Measurements from ENCODE around the gene UBAC1. TPM values are rescaled to one million over a fixed set of nuclear protein-coding genes. Genes with fewer than 3 reads are reported as not detected.
"Not testable (repeated sequence)": the region's sequence is repeated elsewhere in the genome, so short reads cannot be mapped to it uniquely, and the experiment has no call there.

The UBAC1 gene
- total RNA-seq, 1 experiment from 2014 or later = 145 TPM

DNA sequence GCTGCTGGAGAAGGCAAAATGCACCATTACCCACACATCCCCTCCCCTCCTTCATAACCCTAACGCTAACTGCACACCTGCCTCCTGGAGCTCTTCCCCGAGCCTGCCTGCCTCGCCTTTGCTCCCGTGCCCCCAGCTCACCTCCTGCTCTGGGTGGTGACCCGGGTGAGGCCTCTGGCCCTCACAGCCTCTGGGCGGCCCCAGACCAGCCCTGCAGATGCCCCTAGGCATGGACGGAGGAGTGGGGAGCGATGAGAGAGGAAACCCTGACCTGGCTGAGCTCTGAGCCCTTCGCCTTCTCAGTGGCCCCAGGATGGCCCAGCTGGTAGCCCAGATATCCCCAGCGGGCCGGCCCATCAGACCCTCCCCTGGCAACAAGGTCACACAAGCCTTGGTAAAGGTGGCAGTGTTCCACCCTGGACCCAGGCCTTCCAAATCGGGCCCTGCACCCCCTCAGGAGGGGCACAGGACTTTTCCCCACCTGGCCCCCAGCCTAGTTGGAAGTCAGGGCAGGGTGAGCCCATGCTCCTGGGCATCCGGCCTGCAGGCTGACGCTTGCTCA, 39.3 kb downstream of the UBAC1 start:
- DNase-seq (ENCODE audit: low spot score) = no peak

DNA sequence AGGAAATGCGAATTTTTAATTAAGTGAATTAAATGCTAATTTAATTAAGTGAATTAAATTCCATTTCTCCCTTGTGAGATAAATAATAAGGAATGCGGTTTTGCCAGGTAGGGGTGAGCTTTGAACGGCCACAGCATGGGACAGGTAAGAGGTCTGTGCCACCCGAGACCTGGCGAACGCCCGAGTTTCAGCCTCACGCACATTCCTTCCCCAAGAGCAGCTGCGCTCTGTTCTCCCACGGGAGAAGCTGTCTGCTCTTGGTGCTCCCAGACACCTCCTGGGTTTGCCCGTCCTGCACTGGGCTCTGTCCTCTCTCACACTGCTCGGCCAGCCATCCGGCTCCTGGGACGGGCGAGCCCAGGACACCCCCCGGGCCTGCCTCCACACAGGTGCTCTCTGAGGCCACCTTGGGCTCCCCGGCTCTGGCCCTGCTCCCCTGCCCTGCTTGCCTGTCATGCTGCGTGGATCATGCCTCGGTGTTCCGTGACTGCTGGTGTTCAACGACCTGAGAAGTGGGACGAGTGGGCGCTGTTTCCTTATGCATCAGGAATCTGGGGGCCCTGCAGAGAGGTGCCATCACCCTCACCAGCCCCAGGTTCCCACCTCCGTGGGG, 40.1 kb downstream of the UBAC1 start:
- no peak for DNase-seq (ENCODE audit: low spot score)

DNA sequence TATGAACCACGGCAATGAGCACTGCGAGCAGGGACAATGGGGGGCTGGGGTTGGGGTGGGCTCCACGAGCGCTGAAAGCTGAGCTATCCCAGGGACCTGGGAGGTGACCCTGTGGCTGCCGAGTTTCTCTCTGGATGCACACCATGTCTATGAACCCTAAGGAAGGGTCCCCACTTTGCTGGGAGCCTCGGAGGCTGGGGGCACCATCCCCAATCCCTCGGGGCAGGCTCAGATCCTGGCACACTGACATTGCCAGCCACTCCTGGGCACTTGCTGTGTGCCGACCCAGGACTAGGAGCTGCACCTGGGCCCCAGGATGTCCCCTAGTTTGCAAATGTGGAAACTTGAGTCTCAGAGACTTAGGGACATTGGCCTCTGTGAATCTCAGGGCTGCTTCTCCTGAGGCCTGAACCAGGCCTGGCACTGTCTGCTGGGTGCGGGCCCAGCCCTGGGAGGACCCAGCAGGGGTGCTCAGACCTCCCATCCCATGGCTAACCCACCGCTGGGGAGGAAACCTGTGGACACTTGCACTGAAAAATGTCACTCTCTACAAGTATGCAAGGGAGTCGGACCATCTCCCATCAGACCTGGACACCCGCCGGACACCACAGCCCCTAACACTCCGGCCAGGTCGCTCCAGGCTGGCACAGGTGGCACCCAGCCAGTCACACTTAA, 40.8 kb downstream of the UBAC1 start:
- DNase-seq (ENCODE audit: low spot score) = no peak

DNA sequence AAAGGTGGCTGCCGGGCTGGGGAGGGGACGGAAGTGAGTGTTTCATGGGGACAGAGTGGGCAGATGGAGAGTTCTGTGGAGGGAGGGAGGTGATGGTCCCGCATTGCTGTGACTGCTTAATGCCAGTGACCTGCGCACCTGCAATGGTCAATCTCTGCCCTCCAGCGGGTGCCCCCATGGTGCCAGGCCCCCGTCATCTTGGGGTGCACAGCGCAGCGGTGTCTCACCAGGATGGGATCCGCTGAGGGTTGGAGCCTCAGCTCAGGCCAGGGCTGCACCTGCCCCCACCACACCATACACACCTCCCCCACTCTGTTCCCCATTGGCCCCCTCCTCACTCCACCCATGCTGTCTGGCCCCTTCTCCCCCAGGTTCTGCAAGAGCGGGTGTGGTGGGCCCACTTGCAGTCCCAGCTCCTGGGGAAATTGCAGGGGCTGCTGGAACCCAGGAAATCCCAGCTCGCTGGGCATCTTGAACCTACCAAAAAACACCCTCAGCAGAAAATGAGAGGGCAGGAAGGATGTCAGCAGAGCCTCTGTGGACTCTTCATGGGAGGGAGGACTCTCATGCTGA, 41.8 kb downstream of the UBAC1 start:
- no peak for DNase-seq (ENCODE audit: low spot score)

DNA sequence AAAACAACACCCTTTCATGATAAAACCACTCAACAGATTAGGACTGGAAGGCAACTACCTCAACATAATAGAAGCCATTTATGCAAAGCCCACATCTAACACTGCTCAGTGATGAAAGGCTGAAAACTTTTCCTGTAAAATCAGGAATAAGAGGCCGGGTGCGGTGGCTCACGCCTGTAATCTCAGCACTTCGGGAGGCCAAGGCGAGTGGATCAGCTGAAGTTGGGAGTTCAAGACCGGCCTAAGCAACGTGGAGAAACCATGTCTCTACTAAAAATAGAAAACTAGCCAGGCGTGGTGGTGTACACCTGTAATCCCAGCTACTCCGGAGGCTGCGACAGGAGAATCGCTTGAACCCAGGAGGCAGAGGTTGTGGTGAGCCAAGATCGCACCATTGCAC, 44.9 kb downstream of the UBAC1 start:
- not testable (repeated sequence) for DNase-seq (ENCODE audit: low spot score)

DNA sequence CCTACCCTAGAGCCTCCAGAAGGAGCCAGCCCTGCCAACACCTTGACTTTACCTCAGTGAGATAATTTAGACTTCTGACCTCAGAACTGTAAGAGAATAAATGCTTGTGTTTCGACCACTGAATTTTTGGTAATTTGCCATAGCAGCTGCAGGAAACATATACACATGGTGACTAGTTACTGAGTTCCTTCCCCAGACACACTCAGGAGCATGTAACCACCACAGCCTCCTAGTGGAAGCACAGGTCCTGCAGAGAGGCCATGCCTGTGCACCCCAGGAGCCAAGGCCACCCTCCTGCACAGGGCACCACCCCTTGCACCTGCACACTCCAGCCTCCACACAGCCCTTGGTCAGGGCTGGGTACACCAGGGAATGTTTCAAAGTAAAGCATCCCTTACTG, 46.3 kb downstream of the UBAC1 start:
- no peak for DNase-seq (ENCODE audit: low spot score)

DNA sequence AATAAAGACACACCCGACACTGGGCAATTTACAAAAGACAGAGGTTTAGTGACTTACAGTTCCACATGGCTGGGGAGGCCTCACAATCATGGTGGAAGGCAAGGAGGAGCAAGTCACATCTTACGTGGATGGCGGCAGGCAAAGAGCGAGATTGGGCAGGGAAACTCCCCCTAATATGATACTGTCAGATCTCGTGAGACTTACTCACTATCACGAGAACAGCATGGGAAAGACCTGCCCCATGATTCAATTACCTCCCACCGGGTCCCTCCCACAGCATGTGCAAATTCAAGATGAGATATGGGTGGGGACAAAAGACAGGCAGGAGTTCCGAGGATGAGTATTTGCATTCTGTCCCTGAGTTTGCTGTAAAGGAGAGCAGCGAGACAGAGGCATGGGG, 49.9 kb downstream of the UBAC1 start:
- DNase-seq (ENCODE audit: low spot score) = not testable (repeated sequence)

DNA sequence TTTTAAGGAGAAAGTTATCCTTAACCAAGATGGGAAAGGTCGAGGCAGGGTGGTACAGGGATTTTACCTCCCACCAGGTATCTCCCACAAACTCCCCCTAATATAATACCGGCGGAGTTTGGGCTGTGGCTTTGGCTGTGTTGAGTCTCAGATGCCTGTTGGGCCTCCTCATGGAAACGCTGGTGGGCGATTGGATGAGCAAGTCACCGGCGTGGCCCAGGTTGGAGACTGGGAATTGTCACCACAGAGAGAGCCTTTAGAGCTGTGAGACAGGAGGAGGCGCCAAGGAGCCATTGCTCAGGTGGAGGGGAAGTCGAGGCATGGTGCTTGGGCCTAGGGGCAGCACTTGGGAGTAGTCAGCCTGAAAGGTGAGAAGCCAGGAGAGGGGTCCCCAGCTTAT, 50.4 kb downstream of the UBAC1 start:
- DNase-seq (ENCODE audit: low spot score) = no peak

DNA sequence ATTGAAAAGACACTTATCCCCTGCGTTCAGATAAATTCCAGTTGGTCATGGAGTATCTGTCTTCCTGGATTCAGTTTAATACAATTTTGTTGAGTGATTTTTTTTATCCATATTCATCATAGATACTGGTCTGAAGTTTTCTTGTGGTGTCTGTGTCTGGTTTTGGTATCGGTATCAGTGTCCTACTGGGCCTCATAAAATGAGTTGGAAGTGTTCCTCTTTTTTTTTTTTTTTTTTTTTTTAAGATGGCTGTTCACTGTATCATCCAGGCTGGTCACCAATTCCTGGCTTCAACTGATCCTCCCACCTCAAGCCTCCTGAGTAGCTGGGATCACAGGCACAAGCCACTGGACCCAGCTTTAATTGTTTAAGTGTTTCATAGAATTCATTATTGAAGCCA, 51.0 kb downstream of the UBAC1 start:
- no peak for DNase-seq (ENCODE audit: low spot score)

DNA sequence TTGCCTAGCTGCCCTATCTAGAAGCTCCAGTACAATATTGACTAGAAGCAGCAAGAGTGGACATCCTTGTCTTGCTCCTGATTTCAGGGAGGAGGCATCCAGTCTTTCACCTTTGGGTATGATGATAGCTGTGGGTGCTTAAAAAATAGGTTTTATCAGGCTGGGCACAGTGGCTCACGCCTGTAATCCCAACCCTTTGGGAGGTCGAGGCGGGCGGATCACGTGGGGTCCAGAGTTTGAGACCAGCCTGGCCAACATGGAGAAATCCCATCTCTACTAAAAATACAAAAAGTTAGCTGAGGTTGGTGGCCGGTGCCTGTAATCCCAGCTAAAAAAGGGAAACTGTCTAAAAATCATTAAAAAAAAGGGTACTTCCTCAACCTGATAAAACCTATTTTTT, 51.8 kb downstream of the UBAC1 start:
- no peak for DNase-seq (ENCODE audit: low spot score)

DNA sequence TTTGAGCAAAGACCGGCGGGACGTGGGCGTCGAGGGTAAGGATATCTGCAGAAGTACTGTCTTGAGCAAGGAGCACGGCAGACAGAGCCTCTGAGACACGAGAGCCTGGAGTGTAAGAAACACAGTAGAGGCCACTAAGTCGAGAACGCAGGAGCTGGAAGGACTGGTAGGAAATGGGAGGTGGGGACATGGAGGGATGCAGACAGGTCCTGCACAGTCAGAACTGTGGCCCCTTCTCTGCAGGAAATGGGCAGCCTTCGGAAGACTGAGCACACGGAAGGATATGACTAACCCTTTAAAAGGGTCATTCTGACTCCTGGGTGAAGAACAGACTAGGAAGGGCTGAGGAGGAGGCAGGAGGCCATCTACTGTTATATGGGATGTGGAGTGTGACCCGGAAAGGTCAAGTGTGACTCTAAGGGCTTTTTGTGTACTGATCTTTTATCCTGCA, 52.4 kb downstream of the UBAC1 start:
- no peak for DNase-seq (ENCODE audit: low spot score)

DNA sequence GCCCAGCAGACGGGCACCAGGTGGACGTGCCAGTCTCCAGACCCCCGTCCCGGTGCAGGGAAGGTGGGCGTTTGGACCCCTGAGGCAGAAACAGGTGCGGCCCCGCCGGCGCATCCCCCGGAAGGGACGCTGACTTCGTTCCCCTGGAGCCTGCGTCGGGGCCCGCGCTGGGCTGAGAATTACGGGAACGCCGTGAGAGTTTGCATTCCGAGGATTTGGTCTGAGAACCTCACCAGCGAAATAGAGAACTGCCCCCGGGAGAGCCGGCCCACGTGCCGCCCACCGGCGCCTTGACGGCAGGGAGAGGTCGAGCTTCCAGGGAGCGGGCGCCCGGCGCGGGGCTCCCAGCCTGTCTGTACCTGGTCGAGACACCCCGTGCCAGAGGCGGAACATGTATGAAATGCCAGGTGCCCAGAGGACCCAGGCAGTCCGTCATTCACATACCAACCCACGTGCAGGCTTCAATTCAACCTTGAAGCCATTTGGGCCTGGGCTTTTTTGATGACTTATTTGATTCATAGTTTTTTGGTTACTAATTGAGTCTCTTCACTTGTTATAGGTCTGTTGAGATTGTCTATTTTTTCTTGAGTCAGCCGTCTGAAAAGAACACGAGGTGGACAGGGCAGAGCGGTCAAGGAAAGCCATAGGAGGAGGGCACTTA, 53.0 kb downstream of the UBAC1 start:
- DNase-seq (ENCODE audit: low spot score) = no peak

DNA sequence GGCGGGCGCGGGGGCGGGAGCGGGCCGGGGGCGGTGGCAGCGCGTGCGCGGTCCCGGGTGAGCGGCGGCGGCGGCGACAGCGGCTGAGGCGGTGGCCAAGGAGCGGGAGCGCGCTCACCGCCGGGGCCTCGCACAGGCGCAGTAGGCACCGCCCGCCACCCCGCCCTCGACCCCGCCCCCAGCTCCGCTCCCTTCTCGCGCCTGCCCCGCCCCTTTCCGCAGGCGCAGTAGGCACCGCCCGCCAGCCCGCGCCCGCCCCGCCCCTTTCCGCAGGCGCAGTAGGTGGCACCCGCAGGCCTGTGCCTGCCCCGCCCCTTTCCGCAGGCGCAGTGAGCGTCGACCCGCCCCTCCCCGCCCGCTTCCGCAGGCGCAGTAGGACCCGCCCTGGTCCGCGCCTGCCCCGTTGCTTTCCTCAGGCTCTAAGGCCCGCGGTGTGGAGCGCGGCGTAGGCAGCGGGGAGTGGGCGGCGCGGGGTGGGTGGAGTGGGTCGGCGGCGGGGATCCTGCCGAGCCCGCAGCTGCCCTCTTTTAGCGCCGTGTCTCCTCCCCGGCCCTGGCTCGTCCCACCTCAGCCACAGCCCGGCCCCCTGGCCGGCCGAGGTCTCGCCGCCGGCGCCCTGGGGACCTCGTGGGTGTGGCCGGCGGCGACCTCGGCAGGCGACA, 53.6 kb downstream of the UBAC1 start, which contains the start of gene CAMSAP1:
Gene CAMSAP1 (minus strand): TSS at position 116 of the 662 bp plus-strand sequence. CDS start 387 bp downstream, outside the sequence.
- peak; percentile 77 for DNase-seq (ENCODE audit: low spot score)

DNA sequence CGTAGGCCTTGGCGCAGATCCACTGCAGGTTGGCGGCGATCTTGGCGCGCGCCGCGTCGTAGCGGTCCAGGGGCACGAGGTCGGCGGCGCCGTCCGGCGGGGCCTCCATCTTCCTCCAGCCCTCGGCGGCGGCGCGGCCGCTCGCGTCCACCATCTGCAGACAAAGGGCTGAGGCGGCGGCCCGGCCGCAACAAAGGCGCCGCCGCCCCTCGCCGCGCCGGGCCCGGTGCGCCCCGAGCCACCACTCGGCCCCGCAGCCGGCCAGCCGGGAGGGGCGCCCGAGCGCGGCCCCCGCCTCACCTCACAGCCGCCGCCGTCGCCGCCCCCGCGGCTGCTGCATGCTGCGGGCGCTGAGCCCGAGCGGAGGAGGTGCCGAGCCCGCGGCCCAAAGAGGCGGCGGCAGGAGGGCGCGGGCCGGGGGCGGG, 54.2 kb downstream of the UBAC1 start:
- DNase-seq (ENCODE audit: low spot score) = no peak

DNA sequence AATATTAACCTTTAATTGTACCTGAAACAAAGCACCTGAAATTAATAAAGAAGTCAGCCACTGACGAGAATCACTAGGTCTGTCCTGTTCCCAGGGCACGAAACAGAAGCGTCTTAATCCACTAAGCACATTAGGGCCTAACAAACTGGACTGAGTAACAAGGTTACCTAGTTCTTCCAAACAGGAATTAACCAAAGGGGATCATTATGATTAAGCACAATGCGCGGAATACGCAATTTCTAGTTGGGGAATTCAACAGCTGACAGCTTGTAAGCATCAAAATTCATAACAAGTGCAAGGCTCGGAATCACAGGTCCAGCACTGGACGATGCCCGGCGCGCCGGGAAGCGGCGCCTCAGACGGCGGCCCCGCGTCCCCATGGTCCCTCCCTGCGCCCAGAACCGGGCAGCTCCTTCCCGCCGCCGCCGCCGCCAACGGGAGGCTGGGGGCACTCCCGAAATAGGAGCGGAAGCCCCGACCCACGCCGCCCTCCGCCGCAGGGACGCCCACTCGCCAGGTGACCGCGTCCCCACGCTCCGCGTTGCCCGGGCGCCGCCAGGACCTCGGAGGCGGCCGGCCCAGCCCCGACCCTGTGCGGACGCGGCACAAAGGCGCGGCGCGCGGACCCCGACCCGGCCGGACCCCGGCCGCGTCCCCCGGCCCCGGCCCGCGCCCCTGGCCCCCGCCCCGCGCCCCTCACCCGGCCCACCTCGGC, 54.7 kb downstream of the UBAC1 start:
- DNase-seq (ENCODE audit: low spot score) = peak; percentile 45

DNA sequence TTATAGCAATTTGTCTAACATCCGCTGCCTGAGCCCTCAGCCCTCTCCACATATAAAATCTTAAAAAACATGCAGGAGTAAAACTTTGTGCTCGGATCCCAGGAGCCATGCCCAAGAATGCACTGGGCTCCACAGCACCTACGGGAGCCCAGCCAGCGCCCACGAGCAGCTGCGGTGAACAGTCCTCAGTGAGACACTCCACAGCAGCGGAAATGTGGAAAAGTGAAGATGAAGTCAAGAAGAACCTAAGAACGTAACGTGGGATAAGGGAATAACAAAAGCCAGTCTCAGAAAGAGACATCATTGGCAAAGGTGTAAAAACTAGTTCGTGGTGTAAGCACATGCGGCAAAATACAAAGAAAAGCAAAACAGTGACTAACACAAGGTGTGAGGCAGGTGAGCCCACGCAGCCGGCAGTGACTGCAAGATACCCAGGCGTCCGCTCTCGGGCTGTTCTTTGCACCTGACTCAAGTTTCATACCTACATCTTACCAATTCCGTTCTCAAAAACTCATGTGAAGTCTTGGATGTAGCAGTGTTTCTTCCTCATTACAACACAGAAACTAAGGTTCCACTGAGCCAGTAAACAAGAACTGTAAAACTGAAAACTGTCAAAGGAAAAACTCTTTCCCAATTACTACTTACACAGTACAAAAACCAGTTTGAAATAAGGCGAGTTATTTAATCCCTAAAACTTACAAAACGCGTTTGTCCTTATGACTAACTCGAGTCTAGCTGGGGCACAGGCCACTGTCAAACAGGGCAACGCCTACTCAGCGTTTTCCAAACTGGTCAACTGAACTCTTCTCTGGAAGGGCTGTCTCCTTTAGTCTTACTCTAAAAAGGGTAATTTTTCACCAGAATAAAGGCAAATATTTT, 55.6 kb downstream of the UBAC1 start:
- peak; percentile 46 for DNase-seq (ENCODE audit: low spot score)

DNA sequence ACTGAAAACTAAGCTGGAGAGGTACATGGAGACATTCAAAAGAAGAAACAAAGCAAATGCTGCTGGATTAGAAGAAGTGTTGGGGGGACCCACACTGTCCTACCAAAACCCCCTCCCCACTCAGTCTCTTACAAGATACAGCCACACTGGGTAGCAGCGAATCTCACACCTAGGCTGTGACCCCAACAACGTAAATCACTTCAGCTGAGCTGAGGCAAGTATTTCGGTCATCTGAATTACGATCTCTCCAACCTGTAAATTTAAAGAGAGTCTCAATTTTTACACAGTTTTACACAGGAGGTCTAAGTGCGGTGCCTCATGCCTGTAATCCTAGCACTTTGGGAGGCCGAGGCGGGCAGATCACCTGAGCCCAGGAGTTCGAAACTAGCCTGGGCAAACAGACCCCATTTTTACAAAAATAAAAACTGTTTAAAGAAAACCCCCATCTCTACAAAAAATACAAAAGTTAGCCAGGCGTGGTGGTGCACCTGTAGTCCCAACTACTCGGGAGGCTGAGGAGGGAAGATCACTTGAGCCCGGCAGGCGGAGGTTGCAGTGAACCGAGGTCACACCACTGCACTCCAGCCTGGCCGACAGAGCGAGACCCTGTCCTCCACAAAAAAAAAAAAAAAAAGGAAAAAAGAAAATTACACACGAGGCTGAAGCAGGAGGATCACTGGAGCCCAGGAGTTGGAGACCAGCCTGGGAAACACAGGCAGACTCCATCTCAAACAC, 57.2 kb downstream of the UBAC1 start:
- no peak for DNase-seq (ENCODE audit: low spot score)

DNA sequence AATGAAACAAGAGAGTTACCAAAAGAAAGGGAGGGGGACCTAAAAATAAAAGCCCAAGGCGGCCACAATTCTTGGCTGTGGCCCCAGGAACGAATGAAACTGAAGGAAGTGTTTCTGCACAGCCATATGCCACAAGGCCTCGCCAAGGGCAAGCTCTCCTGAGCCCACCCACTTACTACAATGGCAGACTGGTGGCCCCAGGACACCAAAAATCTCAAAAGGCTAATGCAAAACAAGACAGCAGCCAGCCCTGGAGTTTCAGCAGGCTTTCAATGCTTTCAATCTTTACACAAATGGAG, 57.9 kb downstream of the UBAC1 start:
- no peak for DNase-seq (ENCODE audit: low spot score)

DNA sequence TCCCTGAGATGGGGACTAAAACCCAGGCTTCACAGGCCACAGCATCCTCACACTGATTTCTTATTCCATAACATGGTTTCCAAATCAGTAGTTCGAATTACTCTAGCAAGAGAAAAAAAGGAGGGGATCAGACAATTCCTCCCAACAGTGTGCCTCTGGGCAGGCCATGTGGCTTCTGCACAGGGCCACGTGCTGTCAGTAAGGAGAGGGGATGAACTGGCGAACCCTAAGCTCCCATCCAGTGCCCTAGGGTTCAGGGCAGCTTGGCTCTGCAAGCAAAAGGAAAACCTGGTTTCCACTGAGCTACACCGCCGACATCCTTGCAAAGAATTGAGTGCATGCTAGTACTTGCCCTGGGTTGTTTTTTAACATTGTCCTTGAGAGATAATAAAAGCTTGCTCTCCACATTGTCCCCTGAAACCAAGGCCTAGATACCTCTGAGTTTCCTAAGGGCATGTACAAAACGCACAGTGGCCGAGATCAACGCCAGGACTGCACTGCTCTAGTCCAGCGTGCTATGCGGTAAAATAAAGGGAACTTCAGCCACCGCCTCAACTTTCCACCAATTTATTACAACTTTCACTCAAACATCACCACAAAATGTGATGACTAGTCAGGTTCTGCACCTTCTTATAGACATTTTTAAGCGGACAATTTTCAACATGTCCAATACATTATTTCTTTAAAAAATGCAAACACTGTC, 58.4 kb downstream of the UBAC1 start:
- DNase-seq (ENCODE audit: low spot score) = no peak

Measured in A172 (cell line).